Neural cell (in vitro differentiated cells): ENCODE data around the gene USP30.

ENCODE experiments used
- EZH2 ChIP-seq: fragments of 200-600, 300-800 bp; shearing (Covaris generic), sonication (generic); IDR thresholded peaks from 2 replicates; pipeline ENCODE4 v1.6.1; 2014; ENCODE audit warnings: antibody characterized with exemption, low read length, borderline replicate concordance, mild to moderate bottlenecking; ENCODE audit not compliant: insufficient read depth, poor library complexity, severe bottlenecking
- POLR2AphosphoS5 ChIP-seq: IDR thresholded peaks from 2 replicates; pipeline ENCODE4 v1.6.1; 2012
- TF ChIP-seq, protein P1 (sequence below): fragments of 450-650 bp; IDR thresholded peaks from 2 replicates; pipeline ENCODE4 v1.5.1; 2014; ENCODE audit warnings: antibody characterized with exemption, mild to moderate bottlenecking, moderate library complexity; ENCODE audit not compliant: poor library complexity, severe bottlenecking

DNA sequence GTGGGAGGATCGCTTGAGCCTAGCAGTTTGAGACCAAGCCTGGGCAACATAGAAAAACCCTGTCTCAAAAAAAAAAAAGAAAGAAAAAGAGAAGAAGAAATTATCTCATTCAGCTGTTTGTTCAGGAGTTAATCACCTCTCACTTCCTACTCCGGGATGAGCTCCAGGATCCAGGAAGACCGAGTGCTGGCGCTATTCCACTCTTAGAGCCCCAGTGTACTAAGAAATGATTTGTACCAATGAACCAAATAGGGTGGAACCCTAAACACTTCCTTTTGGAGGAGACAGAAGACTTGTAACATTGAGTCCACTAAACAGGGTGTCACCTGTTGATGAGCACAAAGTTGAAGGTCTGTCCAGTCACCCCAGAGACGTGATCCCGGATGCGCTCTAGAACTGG, 37.3 kb downstream of the USP30 start:
- TF ChIP-seq, protein P1, sequence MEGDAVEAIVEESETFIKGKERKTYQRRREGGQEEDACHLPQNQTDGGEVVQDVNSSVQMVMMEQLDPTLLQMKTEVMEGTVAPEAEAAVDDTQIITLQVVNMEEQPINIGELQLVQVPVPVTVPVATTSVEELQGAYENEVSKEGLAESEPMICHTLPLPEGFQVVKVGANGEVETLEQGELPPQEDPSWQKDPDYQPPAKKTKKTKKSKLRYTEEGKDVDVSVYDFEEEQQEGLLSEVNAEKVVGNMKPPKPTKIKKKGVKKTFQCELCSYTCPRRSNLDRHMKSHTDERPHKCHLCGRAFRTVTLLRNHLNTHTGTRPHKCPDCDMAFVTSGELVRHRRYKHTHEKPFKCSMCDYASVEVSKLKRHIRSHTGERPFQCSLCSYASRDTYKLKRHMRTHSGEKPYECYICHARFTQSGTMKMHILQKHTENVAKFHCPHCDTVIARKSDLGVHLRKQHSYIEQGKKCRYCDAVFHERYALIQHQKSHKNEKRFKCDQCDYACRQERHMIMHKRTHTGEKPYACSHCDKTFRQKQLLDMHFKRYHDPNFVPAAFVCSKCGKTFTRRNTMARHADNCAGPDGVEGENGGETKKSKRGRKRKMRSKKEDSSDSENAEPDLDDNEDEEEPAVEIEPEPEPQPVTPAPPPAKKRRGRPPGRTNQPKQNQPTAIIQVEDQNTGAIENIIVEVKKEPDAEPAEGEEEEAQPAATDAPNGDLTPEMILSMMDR = no peak
- TF ChIP-seq EZH2 (no peak), POLR2AphosphoS5 (no peak)
